HG02763 (cell line): ENCODE results near the gene CHD6.

Source experiments
- ATAC-seq: cut with Tn5 transposase; IDR thresholded peaks from one replicate; pipeline ENCODE4 v1.9.1; 2021; ENCODE audit warnings: mild to moderate bottlenecking, moderate library complexity; ENCODE audit not compliant: unreplicated experiment

Gene CHD6

GRCh38 chr20:41623625-41624375, 5.6 kb upstream of the CHD6 start:
- ATAC-seq, result no peak

- no peak for ATAC-seq
Observed at GRCh38 chr20:41622584-41622983, 4.4 kb upstream of the CHD6 start.

- ATAC-seq, result no peak
Observed at GRCh38 chr20:41621971-41622370, 3.8 kb upstream of the CHD6 start.

GRCh38 chr20:41621421-41621820, 3.2 kb upstream of the CHD6 start:
- no peak for ATAC-seq

GRCh38 chr20:41619360-41620100, 1.4 kb upstream of the CHD6 start:
- no peak for ATAC-seq

- ATAC-seq, result no peak
Observed at GRCh38 chr20:41618807-41619311, 682 bp upstream of the CHD6 start.

GRCh38 chr20:41617059-41617901, 897 bp downstream of the CHD6 start:
- ATAC-seq, result peak; percentile 6

- ATAC-seq, result no peak
Observed at GRCh38 chr20:41616228-41616627, 1.9 kb downstream of the CHD6 start.

- ATAC-seq, result no peak
Observed at GRCh38 chr20:41615676-41616075, 2.5 kb downstream of the CHD6 start.

- no peak for ATAC-seq
Observed at GRCh38 chr20:41615110-41615509, 3.1 kb downstream of the CHD6 start.

GRCh38 chr20:41613321-41613720, 4.9 kb downstream of the CHD6 start:
- no peak for ATAC-seq

GRCh38 chr20:41609474-41609873, 8.7 kb downstream of the CHD6 start:
- ATAC-seq, result no peak

GRCh38 chr20:41608606-41609005, 9.6 kb downstream of the CHD6 start:
- ATAC-seq, result no peak

- no peak for ATAC-seq
Observed at GRCh38 chr20:41607791-41608190, 10.4 kb downstream of the CHD6 start.

GRCh38 chr20:41604002-41604401, 14.2 kb downstream of the CHD6 start:
- ATAC-seq, result no peak

GRCh38 chr20:41601742-41602141, 16.4 kb downstream of the CHD6 start:
- no peak for ATAC-seq

- no peak for ATAC-seq
Observed at GRCh38 chr20:41600926-41601631, 17.1 kb downstream of the CHD6 start.

- ATAC-seq, result no peak
Observed at GRCh38 chr20:41599699-41600104, 18.5 kb downstream of the CHD6 start.

GRCh38 chr20:41598719-41599118, 19.5 kb downstream of the CHD6 start:
- no peak for ATAC-seq

GRCh38 chr20:41594514-41595322, 23.5 kb downstream of the CHD6 start:
- ATAC-seq, result no peak
